ENCODE measurements around the gene PAX5. TPM values are rescaled to one million over a fixed set of nuclear protein-coding genes. Genes with fewer than 3 reads are reported as not detected.

PAX5 gene
- total and polyA plus RNA-seq, 2 donors = 0.38 to 1.6 TPM

GRCh38 chr9:36970007-36970888, 63.8 kb downstream of the PAX5 start:
- no peaks in the 10 kb centered on the region for H3K36me3 ChIP-seq (ENCODE audit: control insufficient read depth in 2 of 2, insufficient read depth in 2 of 2, low read length in 1 of 2)
- 87% methylated on average over 9 of the region's 9 CpGs for WGBS
- H3K4me3 ChIP-seq (ENCODE audit: low read length in 2 of 2) = no peak overlapping the region
- no peak for DNase-seq (ENCODE audit: low read depth in 6 of 9, low spot score in 9 of 9)
- H3K27me3 ChIP-seq (ENCODE audit: control insufficient read depth in 2 of 2, insufficient read depth in 1 of 2, low read length in 1 of 2) = no peaks in the 10 kb centered on the region
- H3K9me3 ChIP-seq (ENCODE audit: control insufficient read depth in 2 of 2, insufficient read depth in 1 of 2, low read length in 1 of 2) = no peaks in the 10 kb centered on the region
- no peak overlapping the region for H3K27ac ChIP-seq (ENCODE audit: low read depth in 1 of 2, low read length in 1 of 2)
- H3K4me1 ChIP-seq (ENCODE audit: control insufficient read depth in 2 of 2, insufficient read depth in 2 of 2, low read length in 2 of 2) = no peaks in the 10 kb centered on the region

- Histone ChIP-seq H3K9me3 (ENCODE audit: control insufficient read depth in 2 of 2, insufficient read depth in 1 of 2, low read length in 1 of 2) (no peaks in the 10 kb centered on the region), H3K36me3 (ENCODE audit: control insufficient read depth in 2 of 2, insufficient read depth in 2 of 2, low read length in 1 of 2) (no peaks in the 10 kb centered on the region), H3K27ac (ENCODE audit: low read depth in 1 of 2, low read length in 1 of 2) (no peak overlapping the region), H3K4me3 (ENCODE audit: low read length in 2 of 2) (no peak overlapping the region), H3K27me3 (ENCODE audit: control insufficient read depth in 2 of 2, insufficient read depth in 1 of 2, low read length in 1 of 2) (no peaks in the 10 kb centered on the region), H3K4me1 (ENCODE audit: control insufficient read depth in 2 of 2, insufficient read depth in 2 of 2, low read length in 2 of 2) (no peaks in the 10 kb centered on the region)
- 92% methylated on average over 11 of the region's 11 CpGs for WGBS
- DNase-seq (ENCODE audit: low read depth in 6 of 9, low spot score in 9 of 9) = no peak
Observed at GRCh38 chr9:36969216-36969771, 64.8 kb downstream of the PAX5 start.

- H3K27me3 ChIP-seq (ENCODE audit: control insufficient read depth in 2 of 2, insufficient read depth in 1 of 2, low read length in 1 of 2) = no peaks in the 10 kb centered on the region
- H3K4me3 ChIP-seq (ENCODE audit: low read length in 2 of 2) = no peak overlapping the region
- no peaks in the 10 kb centered on the region for H3K4me1 ChIP-seq (ENCODE audit: control insufficient read depth in 2 of 2, insufficient read depth in 2 of 2, low read length in 2 of 2)
- H3K36me3 ChIP-seq (ENCODE audit: control insufficient read depth in 2 of 2, insufficient read depth in 2 of 2, low read length in 1 of 2) = no peaks in the 10 kb centered on the region
- H3K9me3 ChIP-seq (ENCODE audit: control insufficient read depth in 2 of 2, insufficient read depth in 1 of 2, low read length in 1 of 2) = no peaks in the 10 kb centered on the region
- 97% methylated on average over 7 of the region's 7 CpGs for WGBS
- no peak for DNase-seq (ENCODE audit: low read depth in 6 of 9, low spot score in 9 of 9)
- H3K27ac ChIP-seq (ENCODE audit: low read depth in 1 of 2, low read length in 1 of 2) = no peak overlapping the region
Observed at GRCh38 chr9:36968574-36969215, 65.4 kb downstream of the PAX5 start.

- Histone ChIP-seq H3K4me3 (ENCODE audit: low read length in 2 of 2) (no peak overlapping the region), H3K9me3 (ENCODE audit: control insufficient read depth in 2 of 2, insufficient read depth in 1 of 2, low read length in 1 of 2) (no peaks in the 10 kb centered on the region), H3K27ac (ENCODE audit: low read depth in 1 of 2, low read length in 1 of 2) (no peak overlapping the region), H3K36me3 (ENCODE audit: control insufficient read depth in 2 of 2, insufficient read depth in 2 of 2, low read length in 1 of 2) (no peaks in the 10 kb centered on the region), H3K27me3 (ENCODE audit: control insufficient read depth in 2 of 2, insufficient read depth in 1 of 2, low read length in 1 of 2) (no peaks in the 10 kb centered on the region), H3K4me1 (ENCODE audit: control insufficient read depth in 2 of 2, insufficient read depth in 2 of 2, low read length in 2 of 2) (no peaks in the 10 kb centered on the region)
- 87% methylated on average over 7 of the region's 7 CpGs for WGBS
- no peak for DNase-seq (ENCODE audit: low read depth in 6 of 9, low spot score in 9 of 9)
Observed at GRCh38 chr9:36967997-36968396, 66.1 kb downstream of the PAX5 start.

GRCh38 chr9:36966371-36967097, 67.5 kb downstream of the PAX5 start:
- no peak for DNase-seq (ENCODE audit: low read depth in 6 of 9, low spot score in 9 of 9)
- no peaks in the 10 kb centered on the region for H3K9me3 ChIP-seq (ENCODE audit: control insufficient read depth in 2 of 2, insufficient read depth in 1 of 2, low read length in 1 of 2)
- no peak overlapping the region for H3K27ac ChIP-seq (ENCODE audit: low read depth in 1 of 2, low read length in 1 of 2)
- no peaks in the 10 kb centered on the region for H3K36me3 ChIP-seq (ENCODE audit: control insufficient read depth in 2 of 2, insufficient read depth in 2 of 2, low read length in 1 of 2)
- no peak overlapping the region for H3K4me3 ChIP-seq (ENCODE audit: low read length in 2 of 2)
- peaks cover 0 to 9% of the 10 kb centered on the region in 2 donors for H3K27me3 ChIP-seq (ENCODE audit: control insufficient read depth in 2 of 2, insufficient read depth in 1 of 2, low read length in 1 of 2)
- 88% methylated on average over 21 of the region's 21 CpGs for WGBS
- H3K4me1 ChIP-seq (ENCODE audit: control insufficient read depth in 2 of 2, insufficient read depth in 2 of 2, low read length in 2 of 2) = no peaks in the 10 kb centered on the region

- H3K27me3 ChIP-seq (ENCODE audit: control insufficient read depth in 2 of 2, insufficient read depth in 1 of 2, low read length in 1 of 2) = peaks cover 0 to 18% of the 10 kb centered on the region in 2 donors
- H3K4me1 ChIP-seq (ENCODE audit: control insufficient read depth in 2 of 2, insufficient read depth in 2 of 2, low read length in 2 of 2) = no peaks in the 10 kb centered on the region
- no peaks in the 10 kb centered on the region for H3K36me3 ChIP-seq (ENCODE audit: control insufficient read depth in 2 of 2, insufficient read depth in 2 of 2, low read length in 1 of 2)
- no peak overlapping the region for H3K4me3 ChIP-seq (ENCODE audit: low read length in 2 of 2)
- no peak overlapping the region for H3K27ac ChIP-seq (ENCODE audit: low read depth in 1 of 2, low read length in 1 of 2)
- no peaks in the 10 kb centered on the region for H3K9me3 ChIP-seq (ENCODE audit: control insufficient read depth in 2 of 2, insufficient read depth in 1 of 2, low read length in 1 of 2)
- 97% methylated on average over 7 of the region's 7 CpGs for WGBS
- no peak for DNase-seq (ENCODE audit: low read depth in 6 of 9, low spot score in 9 of 9)
Observed at GRCh38 chr9:36964791-36965190, 69.3 kb downstream of the PAX5 start.

GRCh38 chr9:36963346-36963745, 70.7 kb downstream of the PAX5 start:
- H3K27ac ChIP-seq (ENCODE audit: low read depth in 1 of 2, low read length in 1 of 2) = no peak overlapping the region
- peaks cover 0 to 18% of the 10 kb centered on the region in 2 donors for H3K27me3 ChIP-seq (ENCODE audit: control insufficient read depth in 2 of 2, insufficient read depth in 1 of 2, low read length in 1 of 2)
- DNase-seq (ENCODE audit: low read depth in 6 of 9, low spot score in 9 of 9) = no peak
- no peaks in the 10 kb centered on the region for H3K36me3 ChIP-seq (ENCODE audit: control insufficient read depth in 2 of 2, insufficient read depth in 2 of 2, low read length in 1 of 2)
- 91% methylated on average over 7 of the region's 7 CpGs for WGBS
- no peaks in the 10 kb centered on the region for H3K9me3 ChIP-seq (ENCODE audit: control insufficient read depth in 2 of 2, insufficient read depth in 1 of 2, low read length in 1 of 2)
- H3K4me3 ChIP-seq (ENCODE audit: low read length in 2 of 2) = no peak overlapping the region
- no peaks in the 10 kb centered on the region for H3K4me1 ChIP-seq (ENCODE audit: control insufficient read depth in 2 of 2, insufficient read depth in 2 of 2, low read length in 2 of 2)

GRCh38 chr9:36962691-36963090, 71.4 kb downstream of the PAX5 start:
- H3K27me3 ChIP-seq (ENCODE audit: control insufficient read depth in 2 of 2, insufficient read depth in 1 of 2, low read length in 1 of 2) = peaks cover 1 to 18% of the 10 kb centered on the region in 2 donors
- H3K4me3 ChIP-seq (ENCODE audit: low read length in 2 of 2) = no peak overlapping the region
- no peaks in the 10 kb centered on the region for H3K4me1 ChIP-seq (ENCODE audit: control insufficient read depth in 2 of 2, insufficient read depth in 2 of 2, low read length in 2 of 2)
- 95% methylated on average over 11 of the region's 11 CpGs for WGBS
- no peaks in the 10 kb centered on the region for H3K9me3 ChIP-seq (ENCODE audit: control insufficient read depth in 2 of 2, insufficient read depth in 1 of 2, low read length in 1 of 2)
- no peak overlapping the region for H3K27ac ChIP-seq (ENCODE audit: low read depth in 1 of 2, low read length in 1 of 2)
- H3K36me3 ChIP-seq (ENCODE audit: control insufficient read depth in 2 of 2, insufficient read depth in 2 of 2, low read length in 1 of 2) = no peaks in the 10 kb centered on the region
- no peak for DNase-seq (ENCODE audit: low read depth in 6 of 9, low spot score in 9 of 9)
